NB4 (cell line): ENCODE data around the gene UBE2J2.

ENCODE experiments used
- POLR2A ChIP-seq: IDR thresholded peaks from 2 replicates; pipeline ENCODE4 v1.6.1; 2011; ENCODE audit warnings: mild to moderate bottlenecking; ENCODE audit not compliant: insufficient read length; ENCODE audit errors: extremely low read depth
- TF ChIP-seq, protein P1 (sequence below): IDR thresholded peaks from one replicate; pipeline ENCODE4 v1.5.1; 2012; ENCODE audit warnings: low read depth, low read length

DNA sequence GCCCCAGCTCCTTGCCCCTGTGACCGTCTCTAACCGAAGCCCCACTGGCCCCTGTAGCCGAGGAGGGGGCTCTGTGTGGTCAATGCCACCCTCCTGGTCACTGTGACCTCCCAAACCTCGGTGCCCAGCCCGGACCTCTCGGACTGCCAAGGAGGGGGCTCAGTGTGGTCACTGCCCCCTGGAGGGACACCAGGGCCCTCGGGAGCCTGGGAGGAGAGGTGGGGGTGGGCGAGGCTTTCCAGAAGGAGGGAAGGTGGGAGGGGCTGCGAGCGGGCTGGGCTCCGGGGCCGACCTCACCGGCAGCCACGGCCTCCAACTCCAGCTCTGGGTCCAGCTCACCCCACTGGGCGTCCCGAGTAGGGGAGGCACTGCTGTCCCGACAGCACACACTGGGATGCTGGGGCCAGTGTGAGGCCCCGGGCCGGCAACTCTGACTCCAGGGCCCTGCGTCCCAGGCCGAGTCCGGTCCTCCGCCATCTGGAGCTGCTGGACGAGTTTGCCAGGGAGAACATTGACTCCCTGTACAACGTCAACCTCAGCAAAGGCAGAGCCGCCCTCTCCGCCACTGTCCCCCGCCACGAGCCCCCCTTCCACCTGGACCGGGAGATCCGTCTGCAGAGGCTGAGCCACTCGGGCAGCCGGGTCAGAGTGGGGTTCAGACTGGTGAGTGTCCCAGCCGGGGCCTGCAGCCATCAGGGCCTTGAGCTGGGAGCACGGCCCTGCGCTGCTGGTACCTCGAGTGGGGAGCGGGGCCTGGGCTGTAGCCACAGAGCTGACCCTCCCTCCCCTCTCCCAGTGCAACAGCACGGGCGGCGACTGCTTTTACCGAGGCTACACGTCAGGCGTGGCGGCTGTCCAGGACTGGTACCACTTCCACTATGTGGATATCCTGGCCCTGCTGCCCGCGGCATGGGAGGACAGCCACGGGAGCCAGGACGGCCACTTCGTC lies 12.9 kb upstream of the UBE2J2 start:
- no peak for TF ChIP-seq POLR2A
- TF ChIP-seq, protein P1, sequence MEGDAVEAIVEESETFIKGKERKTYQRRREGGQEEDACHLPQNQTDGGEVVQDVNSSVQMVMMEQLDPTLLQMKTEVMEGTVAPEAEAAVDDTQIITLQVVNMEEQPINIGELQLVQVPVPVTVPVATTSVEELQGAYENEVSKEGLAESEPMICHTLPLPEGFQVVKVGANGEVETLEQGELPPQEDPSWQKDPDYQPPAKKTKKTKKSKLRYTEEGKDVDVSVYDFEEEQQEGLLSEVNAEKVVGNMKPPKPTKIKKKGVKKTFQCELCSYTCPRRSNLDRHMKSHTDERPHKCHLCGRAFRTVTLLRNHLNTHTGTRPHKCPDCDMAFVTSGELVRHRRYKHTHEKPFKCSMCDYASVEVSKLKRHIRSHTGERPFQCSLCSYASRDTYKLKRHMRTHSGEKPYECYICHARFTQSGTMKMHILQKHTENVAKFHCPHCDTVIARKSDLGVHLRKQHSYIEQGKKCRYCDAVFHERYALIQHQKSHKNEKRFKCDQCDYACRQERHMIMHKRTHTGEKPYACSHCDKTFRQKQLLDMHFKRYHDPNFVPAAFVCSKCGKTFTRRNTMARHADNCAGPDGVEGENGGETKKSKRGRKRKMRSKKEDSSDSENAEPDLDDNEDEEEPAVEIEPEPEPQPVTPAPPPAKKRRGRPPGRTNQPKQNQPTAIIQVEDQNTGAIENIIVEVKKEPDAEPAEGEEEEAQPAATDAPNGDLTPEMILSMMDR, result no peak
